Vagina (tissue), 2 donors: Measurements from ENCODE around the gene CYP26A1. TPM values are rescaled to one million over a fixed set of nuclear protein-coding genes. Genes with fewer than 3 reads are reported as not detected.
A peak's percentile ranks its signal among the peaks of the same experiment; 100 is the strongest.

Experiments
- DNase-seq, 2 donors: peaks; one replicate each; pipeline ENCODE4 v3.0.0-alpha.2; 2017; ENCODE audit errors: extremely low spot score in 2 of 2
- H3K27ac ChIP-seq: fragments of 200-600 bp; sonication (generic); one replicate; pipeline ENCODE4 v1.5.1; 2019
- H3K27me3 ChIP-seq: fragments of 200-600 bp; sonication (generic); one replicate; pipeline ENCODE4 v1.5.1; 2019
- H3K36me3 ChIP-seq, 2 donors: fragments of 200-600 bp; sonication (generic); one replicate each; pipeline ENCODE4 v1.5.1; 2017 to 2019
- H3K4me1 ChIP-seq: fragments of 200-600 bp; sonication (generic); one replicate; pipeline ENCODE4 v1.5.1; 2019
- H3K4me3 ChIP-seq, 2 donors: fragments of 200-600 bp; sonication (generic); 1 replicate in 1 of 2; 2 replicates in 1 of 2; pipeline ENCODE4 v1.5.1; 2016 to 2019
- H3K9me3 ChIP-seq: fragments of 200-600 bp; sonication (generic); one replicate; pipeline ENCODE4 v1.5.1; 2019
- POLR2A ChIP-seq, 2 donors: fragments of 450-650 bp; IDR thresholded peaks; one replicate each; pipeline ENCODE4 v1.6.1; 2017; ENCODE audit warnings: antibody characterized with exemption in 2 of 2, mild to moderate bottlenecking in 2 of 2, moderate library complexity in 2 of 2
- POLR2AphosphoS5 ChIP-seq, 2 donors: sonication (generic); formaldehyde crosslinking; IDR thresholded peaks; one replicate each; pipeline ENCODE4 v1.9.0; 2017; ENCODE audit warnings: antibody characterized with exemption in 2 of 2, mild to moderate bottlenecking in 2 of 2, low read depth in 1 of 2; ENCODE audit not compliant: insufficient read depth in 1 of 2
- intact Hi-C: fragments of 100-400 bp; cut with DNase I; formaldehyde crosslinking; loops from one replicate; pipeline ENCODE4 v1.15.1; 2023
- total RNA-seq: library from RNA; depleted of rRNA; stranded (reverse); fragments of >200 nt; gene quantifications from one replicate; pipeline ENCODE4 v1.2.3, GENCODE V29; 2016
- TF ChIP-seq, protein P1 (sequence below), 3 experiments: fragments of 450-650 bp in 2 of 3; fragments of 200-600 bp in 1 of 3; sonication (generic) in 1 of 3; IDR thresholded peaks; one replicate each; pipeline ENCODE4 v1.5.1; 2017 to 2019; ENCODE audit warnings: antibody characterized with exemption in 3 of 3, mild to moderate bottlenecking in 2 of 3, moderate library complexity in 2 of 3

CYP26A1 gene
- total RNA-seq, 1 donor from 2014 or later: not detected

DNA sequence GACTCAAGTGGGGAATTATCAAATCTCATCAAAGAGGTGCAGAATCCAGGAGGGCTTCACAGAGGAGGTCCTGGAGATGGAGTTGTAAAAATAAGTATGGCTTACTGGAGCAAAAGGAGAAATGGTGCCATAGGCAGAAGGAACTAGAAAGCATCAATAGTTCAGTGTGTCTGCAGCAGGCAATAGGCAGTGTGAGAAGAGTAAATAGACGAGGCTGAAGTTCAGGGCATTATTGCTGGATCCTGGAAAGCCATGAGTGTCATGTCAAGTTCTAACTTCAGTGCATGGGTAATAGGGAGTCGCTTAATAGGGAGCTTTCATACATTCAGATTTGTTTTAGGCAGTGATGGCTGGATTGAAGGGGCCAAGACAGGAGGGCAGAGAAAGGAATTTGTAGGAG is 39.3 kb downstream of the CYP26A1 start:
- Histone ChIP-seq H3K9me3 (no peaks in the 10 kb centered on the region), H3K4me3 (no peak overlapping the region), H3K4me1 (no peaks in the 10 kb centered on the region), H3K27me3 (no peaks in the 10 kb centered on the region), H3K27ac (no peak overlapping the region), H3K36me3 (no peaks in the 10 kb centered on the region)
- intact Hi-C loops: no loop called here
- no peak for DNase-seq
- TF ChIP-seq POLR2A (IDR thresholded peaks at IDR 0.05) (no peak), POLR2AphosphoS5 (IDR thresholded peaks at IDR 0.05; ENCODE audit: insufficient read depth in 1 of 2, low read depth in 1 of 2) (no peak)
- TF ChIP-seq, protein P1, sequence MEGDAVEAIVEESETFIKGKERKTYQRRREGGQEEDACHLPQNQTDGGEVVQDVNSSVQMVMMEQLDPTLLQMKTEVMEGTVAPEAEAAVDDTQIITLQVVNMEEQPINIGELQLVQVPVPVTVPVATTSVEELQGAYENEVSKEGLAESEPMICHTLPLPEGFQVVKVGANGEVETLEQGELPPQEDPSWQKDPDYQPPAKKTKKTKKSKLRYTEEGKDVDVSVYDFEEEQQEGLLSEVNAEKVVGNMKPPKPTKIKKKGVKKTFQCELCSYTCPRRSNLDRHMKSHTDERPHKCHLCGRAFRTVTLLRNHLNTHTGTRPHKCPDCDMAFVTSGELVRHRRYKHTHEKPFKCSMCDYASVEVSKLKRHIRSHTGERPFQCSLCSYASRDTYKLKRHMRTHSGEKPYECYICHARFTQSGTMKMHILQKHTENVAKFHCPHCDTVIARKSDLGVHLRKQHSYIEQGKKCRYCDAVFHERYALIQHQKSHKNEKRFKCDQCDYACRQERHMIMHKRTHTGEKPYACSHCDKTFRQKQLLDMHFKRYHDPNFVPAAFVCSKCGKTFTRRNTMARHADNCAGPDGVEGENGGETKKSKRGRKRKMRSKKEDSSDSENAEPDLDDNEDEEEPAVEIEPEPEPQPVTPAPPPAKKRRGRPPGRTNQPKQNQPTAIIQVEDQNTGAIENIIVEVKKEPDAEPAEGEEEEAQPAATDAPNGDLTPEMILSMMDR (IDR thresholded peaks at IDR 0.05): no peak

DNA sequence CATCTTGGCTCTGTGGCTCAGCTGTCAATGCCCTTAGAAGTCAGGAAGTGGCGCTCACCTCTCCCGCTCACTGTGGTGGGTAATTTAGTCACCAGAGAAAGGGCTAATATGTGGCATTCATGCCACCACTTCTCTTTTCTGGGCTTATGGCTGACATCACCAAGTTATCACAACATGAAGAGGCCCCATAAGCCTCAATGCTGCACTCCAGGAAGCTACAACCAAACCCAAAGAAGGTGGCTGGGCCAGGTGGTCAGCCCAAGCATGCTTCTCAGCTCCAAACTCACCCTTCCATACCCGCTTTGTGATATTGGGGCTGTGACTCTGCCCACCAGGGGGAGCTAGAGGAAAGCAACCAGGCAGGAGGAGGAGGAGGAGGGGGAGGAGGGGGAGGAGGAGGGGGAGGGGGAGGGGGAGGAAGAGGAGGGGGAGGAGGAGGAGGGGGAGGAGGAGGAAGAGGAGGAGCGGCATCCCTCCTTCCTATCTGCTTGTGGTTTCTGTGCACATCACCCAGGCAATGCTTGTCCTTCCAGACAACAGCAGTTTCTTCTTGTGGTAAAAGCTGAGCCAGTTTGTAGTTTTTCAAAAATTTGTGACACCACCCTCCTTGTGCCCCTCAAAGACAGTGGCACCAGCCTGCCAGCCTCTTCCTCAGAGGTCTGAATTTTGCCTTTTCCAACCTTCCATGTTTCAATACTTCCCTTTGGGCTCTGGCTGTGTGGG is 42.1 kb downstream of the CYP26A1 start:
- Histone ChIP-seq H3K36me3 (no peaks in the 10 kb centered on the region), H3K27ac (no peak overlapping the region), H3K9me3 (no peaks in the 10 kb centered on the region), H3K27me3 (no peaks in the 10 kb centered on the region), H3K4me1 (no peaks in the 10 kb centered on the region), H3K4me3 (no peak overlapping the region)
- TF ChIP-seq, protein P1 (IDR thresholded peaks at IDR 0.05): peak in 1 of 3 experiments; percentile 26
- TF ChIP-seq POLR2AphosphoS5 (IDR thresholded peaks at IDR 0.05; ENCODE audit: insufficient read depth in 1 of 2, low read depth in 1 of 2): no peak
- peak in 1 of 2 donors; percentile 42 for DNase-seq
- intact Hi-C loops: no loop called here

DNA sequence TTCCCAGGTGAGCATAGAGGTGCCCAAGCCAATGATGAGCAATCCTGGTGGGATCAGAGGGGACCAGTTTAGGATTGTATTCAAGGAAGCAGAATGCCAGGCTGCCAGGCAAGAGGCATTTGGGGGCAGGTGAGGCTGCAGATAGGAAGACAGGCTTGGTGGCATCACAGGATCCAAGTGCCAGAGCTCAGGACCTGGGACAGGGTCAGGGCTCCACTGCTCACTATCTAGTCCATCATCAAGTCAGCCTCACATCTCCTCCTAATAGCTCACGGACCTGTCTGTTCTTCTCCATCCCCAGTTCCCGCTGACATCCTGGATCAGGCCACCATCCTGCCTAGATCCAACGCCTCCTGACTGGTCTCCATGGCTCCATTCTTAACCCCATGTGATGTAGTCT is 47.6 kb downstream of the CYP26A1 start:
- Histone ChIP-seq H3K36me3 (no peaks in the 10 kb centered on the region), H3K4me1 (no peaks in the 10 kb centered on the region), H3K9me3 (no peaks in the 10 kb centered on the region), H3K27ac (no peak overlapping the region), H3K27me3 (no peaks in the 10 kb centered on the region), H3K4me3 (no peak overlapping the region)
- intact Hi-C loops: no loop called here
- peak in 1 of 2 donors; percentile 62 for DNase-seq
- TF ChIP-seq POLR2A (IDR thresholded peaks at IDR 0.05): no peak
- TF ChIP-seq, protein P1 (IDR thresholded peaks at IDR 0.05): no peak
- no peak for TF ChIP-seq POLR2AphosphoS5 (IDR thresholded peaks at IDR 0.05; ENCODE audit: insufficient read depth in 1 of 2, low read depth in 1 of 2)

DNA sequence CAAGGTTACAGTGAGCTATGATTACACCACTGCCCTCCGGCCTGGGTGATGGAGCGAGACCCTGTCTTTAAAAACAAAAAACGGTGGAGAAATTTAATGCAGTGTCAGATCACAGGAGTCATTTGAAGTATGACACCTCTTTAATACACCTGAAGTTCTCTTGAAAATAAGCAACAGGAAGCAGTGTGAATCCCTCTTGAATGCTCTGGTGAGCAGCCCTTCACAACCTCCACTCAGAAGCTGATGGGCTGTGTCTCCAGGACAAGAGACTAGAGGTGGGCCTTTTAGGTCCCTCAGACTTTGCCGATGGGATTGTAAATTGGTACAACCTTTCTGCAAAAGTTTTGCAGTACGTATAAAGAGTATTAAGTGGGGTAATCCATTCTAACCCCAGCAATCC is 50.1 kb downstream of the CYP26A1 start:
- Histone ChIP-seq H3K36me3 (no peaks in the 10 kb centered on the region), H3K4me3 (no peak overlapping the region), H3K27ac (no peak overlapping the region), H3K27me3 (no peaks in the 10 kb centered on the region), H3K9me3 (no peaks in the 10 kb centered on the region), H3K4me1 (no peaks in the 10 kb centered on the region)
- TF ChIP-seq POLR2A (IDR thresholded peaks at IDR 0.05): no peak
- TF ChIP-seq POLR2AphosphoS5 (IDR thresholded peaks at IDR 0.05; ENCODE audit: insufficient read depth in 1 of 2, low read depth in 1 of 2): no peak
- TF ChIP-seq, protein P1 (IDR thresholded peaks at IDR 0.05): no peak
- DNase-seq: no peak
- intact Hi-C loops: no loop called here

DNA sequence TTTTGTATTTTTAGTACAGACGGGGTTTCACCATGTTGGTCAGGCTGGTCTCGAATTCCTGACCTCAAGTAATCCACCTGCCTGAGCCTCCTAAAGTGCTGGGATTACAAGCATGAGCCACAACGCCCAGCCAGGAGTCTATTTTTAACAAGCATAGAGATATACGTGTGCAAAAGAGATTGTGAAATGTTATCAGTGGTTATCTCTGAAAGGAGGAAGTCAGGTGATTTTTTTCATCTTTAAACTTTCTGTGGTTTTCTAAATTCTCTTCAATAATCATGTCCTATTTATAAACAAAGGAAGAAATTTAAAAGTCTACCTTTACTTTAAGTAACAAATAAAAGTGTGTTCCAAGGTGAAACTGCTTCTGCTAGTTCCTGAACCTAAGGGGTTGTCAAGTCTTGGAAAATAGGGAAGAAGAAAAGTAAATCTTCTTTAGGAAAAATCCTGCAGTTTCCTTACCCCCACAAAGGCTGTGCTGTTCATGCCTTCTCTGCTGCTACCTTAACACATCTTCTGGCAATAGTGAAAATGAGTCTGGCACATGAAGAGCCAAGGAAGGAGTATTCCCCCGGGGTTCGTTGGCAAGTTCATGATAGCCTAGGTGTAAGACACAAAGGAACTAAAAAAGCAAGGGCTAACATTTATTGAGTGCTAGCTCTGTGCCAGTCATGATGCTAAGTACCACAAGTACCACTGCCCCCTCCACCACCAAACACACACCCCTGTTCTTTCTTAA is 51.1 kb downstream of the CYP26A1 start:
- TF ChIP-seq POLR2AphosphoS5 (IDR thresholded peaks at IDR 0.05; ENCODE audit: insufficient read depth in 1 of 2, low read depth in 1 of 2): no peak
- TF ChIP-seq POLR2A (IDR thresholded peaks at IDR 0.05): no peak
- TF ChIP-seq, protein P1 (IDR thresholded peaks at IDR 0.05): no peak
- no peak overlapping the region for H3K4me3 ChIP-seq
- DNase-seq: no peak
- no peaks in the 10 kb centered on the region for H3K9me3 ChIP-seq
- no peak overlapping the region for H3K27ac ChIP-seq
- no peaks in the 10 kb centered on the region for H3K27me3 ChIP-seq
- intact Hi-C loops: no loop called here
- H3K36me3 ChIP-seq: no peaks in the 10 kb centered on the region
- no peaks in the 10 kb centered on the region for H3K4me1 ChIP-seq
